Trophoblast cell (in vitro differentiated cells and primary cell): ENCODE data around the gene RGS3.
A peak's percentile ranks its signal among the peaks of the same experiment; 100 is the strongest.

Experiments
- DNase-seq, 2 donors: peaks; one replicate each; pipeline ENCODE4 v3.0.0-alpha.2; 2016
- H2AFZ ChIP-seq: 2 replicates; pipeline ENCODE4 v1.6.1; 2013; ENCODE audit warnings: low read length, moderate library complexity, mild to moderate bottlenecking; ENCODE audit not compliant: insufficient read depth, poor library complexity
- H2AK5ac ChIP-seq: 2 replicates; pipeline ENCODE4 v1.6.1; 2013; ENCODE audit warnings: mild to moderate bottlenecking, low read length
- H2BK120ac ChIP-seq: 2 replicates; pipeline ENCODE4 v1.6.1; 2013; ENCODE audit warnings: low read length, mild to moderate bottlenecking, moderate library complexity; ENCODE audit not compliant: insufficient read depth, poor library complexity
- H2BK12ac ChIP-seq: 2 replicates; pipeline ENCODE4 v1.6.1; 2013; ENCODE audit warnings: mild to moderate bottlenecking, low read length, moderate library complexity
- H2BK5ac ChIP-seq: 2 replicates; pipeline ENCODE4 v1.6.1; 2013; ENCODE audit warnings: low read length, low read depth, moderate library complexity, mild to moderate bottlenecking; ENCODE audit not compliant: poor library complexity
- H3K14ac ChIP-seq: 2 replicates; pipeline ENCODE4 v1.6.1; 2013; ENCODE audit warnings: mild to moderate bottlenecking, low read length
- H3K18ac ChIP-seq: 2 replicates; pipeline ENCODE4 v1.6.1; 2013; ENCODE audit warnings: mild to moderate bottlenecking, low read length
- H3K23ac ChIP-seq: 2 replicates; pipeline ENCODE4 v1.6.1; 2013; ENCODE audit warnings: low read length
- H3K27ac ChIP-seq: 2 replicates; pipeline ENCODE4 v1.5.1; 2013; ENCODE audit warnings: low read depth, mild to moderate bottlenecking, inconsistent platforms, low read length, moderate library complexity
- H3K27me3 ChIP-seq: 2 replicates; pipeline ENCODE4 v1.6.1; 2013; ENCODE audit warnings: inconsistent platforms, mild to moderate bottlenecking, low read length, moderate library complexity; ENCODE audit not compliant: insufficient read depth
- H3K36me3 ChIP-seq, 2 experiments: 1 replicate in 1 of 2; 2 replicates in 1 of 2; pipeline ENCODE4 v1.6.1; 2013; ENCODE audit warnings: low read length in 2 of 2, mild to moderate bottlenecking in 2 of 2, moderate library complexity in 1 of 2; ENCODE audit not compliant: insufficient read depth in 2 of 2, control insufficient read depth in 1 of 2
- H3K4ac ChIP-seq: 2 replicates; pipeline ENCODE4 v1.6.1; 2013; ENCODE audit warnings: low read depth, mild to moderate bottlenecking, low read length, moderate library complexity
- H3K4me1 ChIP-seq, 2 experiments: 1 replicate in 1 of 2; 2 replicates in 1 of 2; pipeline ENCODE4 v1.6.1; 2013; ENCODE audit warnings: low read length in 2 of 2, mild to moderate bottlenecking in 2 of 2, moderate library complexity in 1 of 2; ENCODE audit not compliant: insufficient read depth in 2 of 2, control insufficient read depth in 1 of 2
- H3K4me2 ChIP-seq: 2 replicates; pipeline ENCODE4 v1.6.1; 2013; ENCODE audit warnings: inconsistent platforms, mild to moderate bottlenecking, low read length, moderate library complexity
- H3K4me3 ChIP-seq: 2 replicates; pipeline ENCODE4 v1.5.1; 2013; ENCODE audit warnings: mild to moderate bottlenecking, low read depth, low read length, inconsistent platforms
- H3K79me1 ChIP-seq: one replicate; pipeline ENCODE4 v1.6.1; 2013; ENCODE audit warnings: low read length
- H3K79me2 ChIP-seq: 2 replicates; pipeline ENCODE4 v1.6.1; 2013; ENCODE audit warnings: low read length, mild to moderate bottlenecking; ENCODE audit not compliant: control insufficient read depth, insufficient read depth, poor library complexity
- H3K9ac ChIP-seq: 2 replicates; pipeline ENCODE4 v1.6.1; 2013; ENCODE audit warnings: mild to moderate bottlenecking, low read length
- H3K9me3 ChIP-seq: 2 replicates; pipeline ENCODE4 v1.6.1; 2013; ENCODE audit warnings: low read depth, mild to moderate bottlenecking, control low read depth, inconsistent platforms, low read length; ENCODE audit not compliant: insufficient read depth
- H4K12ac ChIP-seq: 2 replicates; pipeline ENCODE4 v1.6.1; 2013; ENCODE audit warnings: low read depth, mild to moderate bottlenecking, low read length, moderate library complexity
- H4K8ac ChIP-seq: 2 replicates; pipeline ENCODE4 v1.6.1; 2013; ENCODE audit warnings: low read depth, mild to moderate bottlenecking, low read length, moderate library complexity
- H4K91ac ChIP-seq: one replicate; pipeline ENCODE4 v1.6.1; 2013; ENCODE audit warnings: low read depth, mild to moderate bottlenecking, low read length, moderate library complexity
- WGBS: extraction: QIAGEN DNeasy Blood & Tissue Kit; methylation state at CpG from one replicate; pipeline ENCODE4 v1.1.7; 2013; ENCODE audit warnings: missing lambda C conversion rate; ENCODE audit not compliant: insufficient read length, insufficient coverage; ENCODE audit errors: extremely low coverage; 5-methylcytosine and 5-hydroxymethylcytosine counted together

The RGS3 gene

GRCh38 chr9:113636165-113636564, 172.6 kb downstream of the RGS3 start:
- no peak overlapping the region for H2AFZ ChIP-seq
- peak overlapping the region; percentile 34 for H2BK5ac ChIP-seq
- H2BK12ac ChIP-seq: peak overlapping the region; percentile 30
- H3K9ac ChIP-seq: no peak overlapping the region
- H4K91ac ChIP-seq: peak overlapping the region; percentile 86
- H3K27ac ChIP-seq: no peak overlapping the region
- no peak overlapping the region for H3K4me2 ChIP-seq
- no CpG with 5 or more reads among the region's 10 CpGs for WGBS
- no peak overlapping the region for H4K12ac ChIP-seq
- no peak overlapping the region for H3K23ac ChIP-seq
- peak overlapping the region; percentile 11 for H2AK5ac ChIP-seq
- H3K4me3 ChIP-seq: no peak overlapping the region
- peaks cover 22 to 29% of the 10 kb centered on the region in 2 experiments for H3K4me1 ChIP-seq
- H3K79me1 ChIP-seq: peaks cover 20% of the 10 kb centered on the region
- no peak overlapping the region for H3K18ac ChIP-seq
- no peak overlapping the region for H4K8ac ChIP-seq
- no peaks in the 10 kb centered on the region for H3K79me2 ChIP-seq
- H2BK120ac ChIP-seq: peak overlapping the region; percentile 6
- H3K27me3 ChIP-seq: no peaks in the 10 kb centered on the region
- peak overlapping the region; percentile 4 for H3K14ac ChIP-seq
- H3K9me3 ChIP-seq: peaks cover 2% of the 10 kb centered on the region
- no peak overlapping the region for H3K4ac ChIP-seq
- no peak for DNase-seq
- H3K36me3 ChIP-seq: no peaks in the 10 kb centered on the region

DNA sequence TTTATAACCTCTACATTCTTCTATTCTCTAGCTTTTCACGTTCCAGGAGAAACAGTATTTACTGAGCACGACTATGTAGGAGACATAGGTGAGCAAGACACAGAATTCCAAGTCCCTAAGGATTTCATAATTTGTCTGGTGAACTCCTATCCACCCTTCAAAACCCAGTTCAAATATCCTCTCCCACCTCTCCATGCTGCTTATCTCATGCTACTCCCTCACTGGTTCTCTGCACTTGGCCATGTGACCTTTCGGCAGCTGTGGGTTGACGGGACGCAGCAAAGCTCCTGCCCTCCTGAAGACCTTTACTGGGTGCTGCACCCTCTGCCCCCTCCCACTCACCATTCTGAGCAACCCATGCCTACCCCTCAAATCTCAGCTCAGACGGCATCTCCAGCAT, 173.2 kb downstream of the RGS3 start:
- no peak overlapping the region for H3K18ac ChIP-seq
- no CpG with 5 or more reads among the region's 6 CpGs for WGBS
- H3K79me2 ChIP-seq: no peaks in the 10 kb centered on the region
- peak overlapping the region; percentile 0 for H2BK12ac ChIP-seq
- no peak overlapping the region for H2AK5ac ChIP-seq
- no peaks in the 10 kb centered on the region for H3K36me3 ChIP-seq
- H4K91ac ChIP-seq: peak overlapping the region; percentile 71
- H3K9me3 ChIP-seq: peaks cover 2% of the 10 kb centered on the region
- no peak overlapping the region for H3K4ac ChIP-seq
- H3K79me1 ChIP-seq: peaks cover 20% of the 10 kb centered on the region
- no peak overlapping the region for H3K14ac ChIP-seq
- no peaks in the 10 kb centered on the region for H3K27me3 ChIP-seq
- H3K23ac ChIP-seq: no peak overlapping the region
- no peak overlapping the region for H3K4me3 ChIP-seq
- peaks cover 22 to 29% of the 10 kb centered on the region in 2 experiments for H3K4me1 ChIP-seq
- no peak overlapping the region for H2BK120ac ChIP-seq
- no peak for DNase-seq
- no peak overlapping the region for H4K12ac ChIP-seq
- no peak overlapping the region for H3K4me2 ChIP-seq
- no peak overlapping the region for H2AFZ ChIP-seq
- no peak overlapping the region for H3K9ac ChIP-seq
- no peak overlapping the region for H3K27ac ChIP-seq
- H2BK5ac ChIP-seq: no peak overlapping the region
- H4K8ac ChIP-seq: no peak overlapping the region

DNA sequence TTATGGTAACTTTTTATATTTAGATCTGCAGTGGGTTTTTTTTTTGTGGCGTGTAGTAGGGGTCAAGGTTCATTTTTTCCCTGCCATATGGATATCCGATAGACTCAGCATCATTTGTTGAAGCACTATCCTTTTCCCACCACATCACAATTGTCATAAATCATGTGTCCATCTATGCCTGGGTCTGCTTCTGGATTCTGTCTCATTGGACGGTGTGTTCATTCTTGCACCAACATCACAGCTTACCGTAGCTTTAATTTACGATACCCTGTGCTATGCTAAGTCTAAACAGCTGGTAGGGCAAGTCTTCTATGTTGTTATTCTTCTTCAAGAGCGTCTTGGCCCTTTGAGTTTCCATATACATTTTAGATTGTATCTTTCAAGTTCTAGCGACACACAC, 175.0 kb downstream of the RGS3 start:
- Histone ChIP-seq H3K18ac (no peak overlapping the region), H3K9me3 (peaks cover 2% of the 10 kb centered on the region), H3K4ac (no peak overlapping the region), H2BK5ac (no peak overlapping the region), H3K79me1 (peaks cover 17% of the 10 kb centered on the region), H3K79me2 (no peaks in the 10 kb centered on the region), H3K27ac (no peak overlapping the region), H3K14ac (no peak overlapping the region), H2AK5ac (no peak overlapping the region), H3K4me2 (no peak overlapping the region), H3K4me1 (peaks cover 22 to 29% of the 10 kb centered on the region in 2 experiments), H2AFZ (no peak overlapping the region), H4K91ac (no peak overlapping the region), H3K9ac (no peak overlapping the region), H3K27me3 (no peaks in the 10 kb centered on the region), H3K36me3 (no peaks in the 10 kb centered on the region), H4K8ac (no peak overlapping the region), H2BK120ac (no peak overlapping the region), H4K12ac (no peak overlapping the region), H2BK12ac (no peak overlapping the region), H3K4me3 (no peak overlapping the region), H3K23ac (no peak overlapping the region)
- no peak for DNase-seq
- WGBS: no CpG with 5 or more reads among the region's 7 CpGs

GRCh38 chr9:113638897-113639296, 175.4 kb downstream of the RGS3 start:
- H3K9ac ChIP-seq: no peak overlapping the region
- no peaks in the 10 kb centered on the region for H3K27me3 ChIP-seq
- H4K12ac ChIP-seq: no peak overlapping the region
- peaks cover 17% of the 10 kb centered on the region for H3K79me1 ChIP-seq
- peaks cover 2% of the 10 kb centered on the region for H3K9me3 ChIP-seq
- no peak overlapping the region for H2AFZ ChIP-seq
- H3K4me3 ChIP-seq: no peak overlapping the region
- no peak overlapping the region for H4K8ac ChIP-seq
- WGBS: no CpG with 5 or more reads among the region's 4 CpGs
- H3K4ac ChIP-seq: no peak overlapping the region
- no peak overlapping the region for H3K18ac ChIP-seq
- no peak overlapping the region for H2AK5ac ChIP-seq
- H3K36me3 ChIP-seq: no peaks in the 10 kb centered on the region
- H2BK12ac ChIP-seq: no peak overlapping the region
- H3K4me1 ChIP-seq: peaks cover 20 to 26% of the 10 kb centered on the region in 2 experiments
- no peak overlapping the region for H3K23ac ChIP-seq
- DNase-seq: no peak
- no peak overlapping the region for H3K14ac ChIP-seq
- no peak overlapping the region for H2BK5ac ChIP-seq
- no peak overlapping the region for H4K91ac ChIP-seq
- H3K27ac ChIP-seq: no peak overlapping the region
- no peak overlapping the region for H2BK120ac ChIP-seq
- no peak overlapping the region for H3K4me2 ChIP-seq
- no peaks in the 10 kb centered on the region for H3K79me2 ChIP-seq
